SU-DHL-6 (cell line): Measurements from ENCODE around the gene SP3.

Experiments used
- EZH2phosphoT487 ChIP-seq: fragments of 200-600 bp; sonication (generic), shearing (Covaris generic); conservative IDR thresholded peaks from 2 replicates; pipeline ENCODE4 v1.6.1; 2018; ENCODE audit warnings: mild to moderate bottlenecking, antibody characterized with exemption, low read length, moderate library complexity, mixed read lengths
- TF ChIP-seq, protein P1 (sequence below): fragments of 200-600 bp; sonication (generic); IDR thresholded peaks from one replicate; pipeline ENCODE4 v1.5.1; 2017; ENCODE audit warnings: antibody characterized with exemption, mild to moderate bottlenecking, low read length, moderate library complexity; ENCODE audit not compliant: insufficient read depth, poor library complexity, severe bottlenecking

DNA sequence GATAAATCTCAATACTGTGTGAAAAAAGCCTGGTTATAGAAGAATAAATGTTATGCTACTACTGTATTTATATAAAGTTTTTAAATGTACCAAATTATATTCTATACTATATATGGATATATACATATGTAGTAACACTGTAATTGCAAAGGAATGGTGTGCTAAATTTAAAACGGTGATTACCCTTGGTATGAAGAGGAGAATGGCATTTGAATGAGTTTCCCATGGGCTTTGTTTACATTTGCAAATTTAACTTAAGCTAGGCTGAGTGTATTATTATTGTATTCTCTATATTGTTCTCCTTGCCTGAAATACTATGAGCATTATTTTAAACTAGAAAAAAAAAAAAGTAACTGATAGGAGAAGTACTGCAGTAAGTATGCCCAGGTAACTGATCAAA is 4.7 kb upstream of the SP3 start:
- TF ChIP-seq, protein P1, sequence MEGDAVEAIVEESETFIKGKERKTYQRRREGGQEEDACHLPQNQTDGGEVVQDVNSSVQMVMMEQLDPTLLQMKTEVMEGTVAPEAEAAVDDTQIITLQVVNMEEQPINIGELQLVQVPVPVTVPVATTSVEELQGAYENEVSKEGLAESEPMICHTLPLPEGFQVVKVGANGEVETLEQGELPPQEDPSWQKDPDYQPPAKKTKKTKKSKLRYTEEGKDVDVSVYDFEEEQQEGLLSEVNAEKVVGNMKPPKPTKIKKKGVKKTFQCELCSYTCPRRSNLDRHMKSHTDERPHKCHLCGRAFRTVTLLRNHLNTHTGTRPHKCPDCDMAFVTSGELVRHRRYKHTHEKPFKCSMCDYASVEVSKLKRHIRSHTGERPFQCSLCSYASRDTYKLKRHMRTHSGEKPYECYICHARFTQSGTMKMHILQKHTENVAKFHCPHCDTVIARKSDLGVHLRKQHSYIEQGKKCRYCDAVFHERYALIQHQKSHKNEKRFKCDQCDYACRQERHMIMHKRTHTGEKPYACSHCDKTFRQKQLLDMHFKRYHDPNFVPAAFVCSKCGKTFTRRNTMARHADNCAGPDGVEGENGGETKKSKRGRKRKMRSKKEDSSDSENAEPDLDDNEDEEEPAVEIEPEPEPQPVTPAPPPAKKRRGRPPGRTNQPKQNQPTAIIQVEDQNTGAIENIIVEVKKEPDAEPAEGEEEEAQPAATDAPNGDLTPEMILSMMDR, result no peak
- no peak for TF ChIP-seq EZH2phosphoT487
